Smooth muscle cell (in vitro differentiated cells): ENCODE results near the gene SAMD8. TPM values are rescaled to one million over a fixed set of nuclear protein-coding genes. Genes with fewer than 3 reads are reported as not detected.

Source experiments
- DNase-seq: peaks from one replicate; lab custom pipeline; 2025; ENCODE audit not compliant: unreplicated experiment; lab: John Stamatoyannopoulos, UW
- H2AFZ ChIP-seq: fragments of 200-600 bp; sonication (generic); 2 replicates; pipeline ENCODE4 v1.6.0; 2016; ENCODE audit warnings: antibody characterized with exemption, low read depth, mild to moderate bottlenecking
- H3F3A ChIP-seq: fragments of 200-600 bp; sonication (generic); 2 replicates; pipeline ENCODE4 v1.6.0; 2017; ENCODE audit warnings: antibody characterized with exemption, low read depth
- H3K27ac ChIP-seq: fragments of 200-600 bp; sonication (generic); 2 replicates; pipeline ENCODE4 v1.5.1; 2016; ENCODE audit warnings: low read depth, mild to moderate bottlenecking
- H3K27me3 ChIP-seq: fragments of 200-600 bp; sonication (generic); 2 replicates; pipeline ENCODE4 v1.6.1; 2016; ENCODE audit warnings: low read depth, mild to moderate bottlenecking
- H3K36me3 ChIP-seq: fragments of 200-600 bp; sonication (generic); 2 replicates; pipeline ENCODE4 v1.5.1; 2016; ENCODE audit warnings: low read depth
- H3K4me1 ChIP-seq: fragments of 200-600 bp; sonication (generic); 2 replicates; pipeline ENCODE4 v1.5.1; 2016; ENCODE audit warnings: low read depth
- H3K4me2 ChIP-seq: fragments of 200-600 bp; sonication (generic); 2 replicates; pipeline ENCODE4 v1.6.0; 2016; ENCODE audit warnings: mild to moderate bottlenecking
- H3K4me3 ChIP-seq: fragments of 200-600 bp; sonication (generic); 2 replicates; pipeline ENCODE4 v1.5.1; 2016; ENCODE audit warnings: mild to moderate bottlenecking
- H3K79me2 ChIP-seq: fragments of 200-600 bp; sonication (generic); 2 replicates; pipeline ENCODE4 v1.6.0; 2016; ENCODE audit warnings: low read depth, mild to moderate bottlenecking
- H3K9ac ChIP-seq: fragments of 200-600 bp; sonication (generic); 2 replicates; pipeline ENCODE4 v1.6.0; 2016; ENCODE audit warnings: low read depth
- H3K9me3 ChIP-seq: fragments of 200-600 bp; sonication (generic); replicated peaks from 2 replicates; pipeline ENCODE4 v1.5.1; 2016; ENCODE audit warnings: low read depth
- H4K20me1 ChIP-seq: fragments of 200-600 bp; sonication (generic); 2 replicates; pipeline ENCODE4 v1.6.0; 2016; ENCODE audit warnings: low read depth
- CTCF ChIP-seq: fragments of 200-600 bp; sonication (generic); IDR thresholded peaks from 2 replicates; pipeline ENCODE4 v1.5.1; 2017; ENCODE audit warnings: borderline replicate concordance, mild to moderate bottlenecking, antibody characterized with exemption; ENCODE audit not compliant: insufficient read depth, poor library complexity, severe bottlenecking
- WGBS: methylation state at CpG from one replicate; pipeline ENCODE4 v1.1.7; 2016; ENCODE audit warnings: low lambda C conversion rate; 5-methylcytosine and 5-hydroxymethylcytosine counted together
- polyA plus RNA-seq: library from polyadenylated mRNA; unstranded; fragments of >200 nt; fragmentation: Nextera tagmentation; extraction: Ambion mirVana; gene quantifications from 2 replicates; pipeline ENCODE4 v1.2.1, GENCODE V29; 2016
- total RNA-seq: library from RNA; depleted of rRNA; stranded (reverse); fragments of >200 nt; gene quantifications from 2 replicates; pipeline ENCODE4 v1.2.3, GENCODE V29; 2014

SAMD8 gene
- total and polyA plus RNA-seq, 2 experiments from 2014 or later: 7.4 to 30.1 TPM

DNA sequence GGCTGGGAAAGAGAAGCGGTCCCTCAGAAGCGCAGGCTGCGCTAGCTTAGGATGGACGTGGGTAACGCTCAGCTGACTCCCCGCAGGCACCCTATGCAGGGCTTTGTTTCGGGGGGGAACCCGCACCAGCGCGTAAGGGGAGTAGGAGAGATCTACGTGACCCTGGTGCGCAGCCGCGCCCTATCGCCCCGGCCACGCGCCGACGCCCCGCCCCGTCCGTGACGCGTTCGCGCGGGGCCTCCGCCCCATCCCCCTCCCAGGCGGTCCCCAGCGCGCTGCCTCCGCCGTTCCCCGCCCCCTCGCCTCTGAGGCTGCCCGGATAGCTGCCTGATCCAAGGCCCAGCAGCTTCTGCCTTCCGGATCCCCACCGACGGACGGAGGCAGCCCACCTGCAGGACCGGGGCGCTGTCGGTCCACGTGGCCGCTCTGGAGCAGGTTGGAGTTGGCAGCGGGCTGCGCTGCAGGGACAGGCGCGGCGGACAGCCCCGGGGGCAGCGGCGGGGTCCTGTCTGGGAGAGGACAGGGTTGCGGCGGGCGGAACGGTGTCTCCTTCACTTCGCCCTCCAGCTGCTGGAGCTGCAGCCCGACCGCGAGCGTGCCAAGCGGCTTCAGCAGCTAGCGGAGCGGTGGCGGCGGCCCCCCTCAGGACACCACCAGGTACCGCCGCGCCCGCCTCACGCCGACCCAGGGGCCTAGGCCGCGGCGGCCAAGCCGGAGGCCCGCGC is 99.0 kb downstream of the SAMD8 start, which contains the start of gene VDAC2:
TSS of gene VDAC2 (plus strand) at position 515 of the 725 bp plus-strand sequence. CDS start 363 bp downstream, outside the sequence.
- Histone ChIP-seq H3K4me3 (peak within 1 kb of the TSS; percentile 92), H3K27ac (peak within 1 kb of the TSS; percentile 100), H2AFZ (peak within 1 kb of the TSS; percentile 85), H3K9ac (peak within 1 kb of the TSS; percentile 98), H3K4me1 (peaks cover 17% of the 10 kb centered on the region), H3K79me2 (peaks cover 47% of the 10 kb centered on the region), H3K27me3 (no peaks in the 10 kb centered on the region), H3K4me2 (peak within 1 kb of the TSS; percentile 88), H4K20me1 (peaks cover 41% of the 10 kb centered on the region), H3F3A (peaks cover 14% of the 10 kb centered on the region), H3K36me3 (peaks cover 13% of the 10 kb centered on the region), H3K9me3 (no peaks in the 10 kb centered on the region)
- no peak for TF ChIP-seq CTCF
- peak; percentile 95 for DNase-seq
- WGBS: 0% methylated on average over 29 of the region's 80 CpGs

GRCh38 chr10:75211007-75211691 is 99.7 kb downstream of the SAMD8 start:
- H3F3A ChIP-seq: peaks cover 17% of the 10 kb centered on the region
- H3K9ac ChIP-seq: peak overlapping the region; percentile 98
- peak overlapping the region; percentile 88 for H3K4me2 ChIP-seq
- no peak for TF ChIP-seq CTCF
- under 1% methylated on average over 30 of the region's 38 CpGs for WGBS
- no peak for DNase-seq
- peak overlapping the region; percentile 92 for H3K4me3 ChIP-seq
- peak overlapping the region; percentile 22 for H2AFZ ChIP-seq
- H3K36me3 ChIP-seq: peaks cover 13% of the 10 kb centered on the region
- peaks cover 17% of the 10 kb centered on the region for H3K4me1 ChIP-seq
- peaks cover 54% of the 10 kb centered on the region for H3K79me2 ChIP-seq
- peak overlapping the region; percentile 100 for H3K27ac ChIP-seq
- peaks cover 48% of the 10 kb centered on the region for H4K20me1 ChIP-seq
- no peaks in the 10 kb centered on the region for H3K9me3 ChIP-seq
- H3K27me3 ChIP-seq: no peaks in the 10 kb centered on the region

DNA sequence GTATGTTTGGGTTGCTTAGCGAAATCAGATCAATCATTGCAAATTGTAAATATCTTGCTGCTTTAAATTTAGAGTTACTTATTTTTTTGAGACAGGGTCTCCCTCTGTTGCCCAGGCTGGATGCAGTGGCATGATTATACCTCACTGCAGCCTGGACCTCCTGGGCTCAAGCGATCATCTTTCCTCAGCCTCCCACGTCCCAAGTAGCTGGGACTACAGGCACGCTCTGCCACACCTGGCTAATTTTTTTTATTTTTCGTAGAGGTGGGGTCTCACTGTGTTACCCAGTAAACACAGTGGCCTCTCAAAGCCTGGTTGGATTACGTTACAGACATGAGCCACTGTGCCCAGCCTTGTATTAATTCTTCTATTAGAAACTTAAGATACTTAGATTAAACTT is 100.9 kb downstream of the SAMD8 start:
- Histone ChIP-seq H3F3A (peaks cover 17% of the 10 kb centered on the region), H3K79me2 (peaks cover 66% of the 10 kb centered on the region), H3K27me3 (no peaks in the 10 kb centered on the region), H3K4me3 (peak overlapping the region; percentile 92), H3K4me1 (peaks cover 17% of the 10 kb centered on the region), H3K27ac (peak overlapping the region; percentile 100), H3K9ac (peak overlapping the region; percentile 98), H4K20me1 (peaks cover 60% of the 10 kb centered on the region), H2AFZ (no peak overlapping the region), H3K4me2 (peak overlapping the region; percentile 88), H3K9me3 (no peaks in the 10 kb centered on the region), H3K36me3 (peaks cover 14% of the 10 kb centered on the region)
- DNase-seq: no peak
- 89% methylated on average over 6 of the region's 6 CpGs for WGBS
- no peak for TF ChIP-seq CTCF
